NK-92 treated with Interleukin-12 subunit alpha and Interleukin-12 subunit beta, amount 100 ng/mL, for 24 hours (cell line): Measurements from ENCODE around the gene COL23A1.
"Not testable (repeated sequence)": the region's sequence is repeated elsewhere in the genome, so short reads cannot be mapped to it uniquely, and the experiment has no call there.

Experiments used
- DNase-seq: peaks from one replicate; lab custom pipeline; 2025; lab: John Stamatoyannopoulos, UW

Gene COL23A1

DNA sequence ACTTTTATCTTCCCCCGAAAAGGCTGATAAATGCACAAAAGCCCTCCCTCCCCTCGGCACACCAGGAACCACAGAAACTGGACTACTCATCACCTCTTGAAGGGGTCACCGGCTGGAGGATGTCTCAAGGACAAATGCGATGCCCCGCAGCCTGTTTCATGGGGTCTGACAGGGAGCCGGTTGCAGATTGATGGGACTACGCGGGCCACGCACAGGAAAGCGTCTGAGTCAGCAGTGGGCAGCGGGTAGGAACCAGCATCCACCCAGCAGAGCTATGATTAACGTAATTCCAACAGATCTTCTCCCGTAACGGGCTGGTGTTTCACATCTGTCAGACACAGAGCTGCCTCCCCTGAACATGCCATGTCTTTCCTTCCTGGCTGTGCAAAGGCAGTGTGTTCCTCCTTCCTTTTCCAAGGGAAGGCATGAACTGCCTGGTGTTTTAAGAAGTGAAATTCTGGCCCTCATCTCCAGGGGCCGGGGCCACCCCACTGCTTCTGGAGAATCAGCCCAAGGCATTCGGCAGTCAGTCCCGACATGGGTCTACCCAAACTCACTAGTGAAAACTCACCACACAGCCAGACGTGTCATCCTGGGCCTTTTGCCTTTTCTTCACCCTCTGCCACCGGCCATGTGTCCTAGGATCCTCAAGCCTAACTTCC, 213.1 kb downstream of the COL23A1 start:
- no peak for DNase-seq

DNA sequence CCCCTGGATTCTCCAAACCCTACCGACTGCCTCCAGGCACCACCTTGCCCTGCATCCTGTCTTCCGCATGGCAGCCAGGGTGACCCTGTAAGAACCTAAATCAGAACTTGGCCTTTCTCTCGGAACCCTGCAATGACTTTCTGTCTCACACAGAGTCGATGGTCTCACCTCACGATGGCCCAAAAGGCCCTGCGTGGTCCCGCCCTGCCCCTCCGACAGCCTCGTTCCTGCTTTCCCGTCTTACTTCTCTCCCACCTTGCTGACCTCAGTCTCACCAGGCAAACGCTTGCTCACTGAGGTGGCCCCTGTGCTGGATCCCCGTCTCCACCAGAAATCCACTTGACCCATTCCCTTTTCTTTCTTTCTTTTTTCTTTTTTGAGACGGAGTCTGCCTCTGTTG, 214.8 kb downstream of the COL23A1 start:
- no peak for DNase-seq

DNA sequence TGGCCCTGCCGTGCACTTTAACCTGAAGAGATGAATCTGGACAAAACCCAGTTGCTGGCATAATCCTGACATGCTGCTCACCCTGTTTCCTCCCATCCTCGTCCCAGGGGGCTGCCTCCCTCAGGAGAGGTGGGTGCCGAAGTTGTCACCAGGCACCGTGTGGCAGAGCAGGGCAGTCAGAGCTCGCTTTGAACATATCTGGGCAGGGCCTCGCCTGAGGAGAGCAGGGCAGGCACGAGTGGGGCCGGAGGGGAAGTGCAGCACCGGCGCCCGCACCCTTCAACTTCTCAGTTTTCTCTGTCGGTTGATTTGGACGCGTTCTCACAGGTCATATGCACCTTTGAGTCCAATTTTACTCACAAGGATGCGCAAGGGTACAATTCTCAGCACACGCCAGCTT, 216.5 kb downstream of the COL23A1 start:
- no peak for DNase-seq

DNA sequence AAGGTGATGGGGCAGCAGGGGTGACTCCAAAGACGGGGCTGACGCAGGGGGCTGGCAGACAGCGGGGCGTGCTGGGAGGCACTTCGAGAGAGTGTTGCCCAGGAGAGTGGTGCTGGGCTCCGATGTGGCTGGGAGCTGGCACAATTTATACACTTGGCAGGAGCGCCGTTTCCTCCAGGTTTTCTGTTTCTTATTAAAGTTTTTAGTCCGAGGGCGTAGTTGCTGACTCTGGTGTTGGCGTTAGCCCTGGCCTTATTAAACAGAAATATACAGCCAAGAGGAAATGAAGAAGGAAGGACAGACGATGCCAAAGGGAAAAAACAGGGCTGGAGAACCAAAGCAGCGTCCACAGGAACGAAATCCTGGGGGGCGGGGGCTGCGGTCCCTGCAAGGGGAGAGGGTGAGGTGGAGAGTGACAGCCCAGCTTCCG, 218.0 kb downstream of the COL23A1 start:
- DNase-seq: no peak

DNA sequence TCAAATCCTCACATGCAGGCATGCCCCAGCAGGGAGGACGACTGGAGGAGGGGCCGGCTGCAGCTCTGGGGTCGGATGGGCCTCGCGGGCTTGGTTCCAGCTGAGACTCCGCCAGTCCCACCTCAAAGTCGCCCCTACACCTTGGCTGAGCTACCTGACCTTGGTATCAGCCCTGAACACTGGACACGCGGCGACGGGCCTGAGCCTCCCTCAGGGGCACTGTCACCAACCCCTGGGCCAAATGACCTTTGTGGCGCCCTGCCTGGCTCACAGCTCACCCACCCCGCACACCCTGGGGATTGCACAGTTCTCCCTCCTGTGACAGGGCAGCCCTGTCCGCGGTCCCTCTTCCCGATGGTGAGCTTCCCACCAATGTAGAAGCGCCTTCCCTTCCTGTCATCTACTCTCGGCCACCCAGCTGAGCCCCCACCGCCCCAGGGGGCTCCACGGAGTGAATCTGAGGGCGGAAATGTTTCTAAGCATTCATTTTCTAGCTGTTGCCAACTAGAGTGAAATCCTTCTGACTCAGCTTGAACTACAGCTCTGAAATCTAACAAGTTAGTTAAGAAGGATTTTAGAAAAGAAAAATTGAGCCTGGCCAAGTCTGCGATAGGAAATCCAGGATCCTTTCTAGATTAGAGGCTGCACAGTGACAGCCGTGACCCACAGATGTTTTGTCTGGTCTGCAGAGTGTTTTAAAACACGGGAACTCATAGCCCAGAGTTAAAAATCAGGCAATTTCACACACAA, 218.7 kb downstream of the COL23A1 start:
- no peak for DNase-seq

DNA sequence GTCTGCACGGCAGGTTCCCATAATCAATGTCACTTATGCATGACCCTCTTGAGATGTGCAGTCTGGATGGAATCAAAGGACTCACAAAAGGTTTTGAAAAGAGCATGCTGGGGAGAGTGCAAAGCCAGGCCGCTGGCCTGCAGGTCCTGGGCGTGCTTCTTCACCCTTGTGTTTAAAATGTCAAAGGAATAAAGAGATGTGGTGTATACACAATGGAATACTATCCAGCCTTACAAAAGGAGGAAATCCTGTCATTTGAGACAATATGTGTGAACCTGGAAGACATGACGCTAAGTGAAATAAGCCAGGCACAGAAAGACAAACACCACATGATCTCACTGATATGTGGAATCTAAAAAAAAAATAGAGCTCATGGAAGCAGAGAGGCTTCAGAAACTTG, 220.1 kb downstream of the COL23A1 start:
- no peak for DNase-seq

DNA sequence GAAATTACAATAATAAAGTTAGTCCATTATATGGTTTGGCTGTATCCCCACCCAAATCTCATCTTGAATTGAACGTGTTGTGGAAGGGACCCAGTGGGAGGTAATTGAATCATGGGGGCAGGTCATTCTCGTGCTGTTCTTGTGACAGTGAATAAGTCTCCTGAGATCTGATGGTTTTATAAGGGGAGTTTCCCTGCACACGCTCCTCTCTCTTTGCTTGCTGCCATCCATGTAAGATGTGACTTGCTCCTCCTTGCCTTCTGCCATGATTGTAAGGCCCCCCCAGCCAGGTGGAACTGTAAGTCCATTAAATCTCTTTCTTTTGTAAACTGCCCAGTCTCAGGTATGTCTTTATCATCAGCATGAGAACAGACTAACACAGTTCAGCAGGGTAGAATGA, 220.7 kb downstream of the COL23A1 start:
- not testable (repeated sequence) for DNase-seq

DNA sequence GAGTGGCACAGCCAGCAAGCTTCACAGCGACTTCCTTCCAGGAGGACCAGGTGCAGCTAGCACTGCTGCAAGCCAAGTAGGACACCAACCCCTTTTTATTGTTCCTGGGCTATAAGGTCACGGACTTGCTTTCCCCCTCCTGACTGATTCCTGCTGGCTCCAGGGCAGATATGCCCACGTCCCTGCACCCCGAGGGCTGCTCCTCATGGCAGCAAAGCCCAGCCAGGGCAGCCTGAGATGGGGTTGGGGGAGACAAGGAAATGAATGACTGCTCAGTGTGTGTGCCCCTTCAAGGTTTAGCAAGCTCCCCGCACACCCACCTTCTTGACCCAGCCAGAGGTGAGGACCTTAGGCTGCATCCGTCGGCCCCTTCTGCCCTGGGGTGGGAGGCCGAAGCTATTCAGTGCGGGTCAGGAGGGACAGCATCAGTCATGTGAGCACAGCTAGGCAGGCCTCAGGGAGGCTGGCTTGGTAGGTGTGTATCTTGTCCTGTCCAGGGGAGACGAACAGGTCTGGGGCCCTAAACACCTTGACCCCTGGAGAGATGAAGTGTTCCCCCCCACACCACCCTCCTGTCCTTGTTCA, 221.4 kb downstream of the COL23A1 start:
- DNase-seq: no peak

DNA sequence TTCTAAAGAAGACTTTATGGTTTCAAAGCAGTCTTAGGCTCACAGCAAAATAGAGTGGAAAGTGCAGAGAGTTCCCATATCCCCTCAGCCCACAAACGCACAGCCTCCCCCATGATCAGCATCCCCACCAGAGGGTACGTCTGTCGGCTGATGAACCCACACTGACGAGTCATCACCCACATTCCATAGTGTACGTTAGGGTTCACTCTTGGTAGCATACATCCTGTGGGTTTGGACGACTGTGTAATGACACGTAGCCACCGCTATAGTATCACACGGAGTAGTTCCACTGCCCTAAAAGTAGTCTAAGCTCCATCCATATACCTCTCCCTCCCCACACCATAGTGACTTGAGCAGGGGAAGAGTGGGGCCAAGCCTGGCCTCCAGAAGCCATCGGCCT, 221.9 kb downstream of the COL23A1 start:
- DNase-seq: no peak

DNA sequence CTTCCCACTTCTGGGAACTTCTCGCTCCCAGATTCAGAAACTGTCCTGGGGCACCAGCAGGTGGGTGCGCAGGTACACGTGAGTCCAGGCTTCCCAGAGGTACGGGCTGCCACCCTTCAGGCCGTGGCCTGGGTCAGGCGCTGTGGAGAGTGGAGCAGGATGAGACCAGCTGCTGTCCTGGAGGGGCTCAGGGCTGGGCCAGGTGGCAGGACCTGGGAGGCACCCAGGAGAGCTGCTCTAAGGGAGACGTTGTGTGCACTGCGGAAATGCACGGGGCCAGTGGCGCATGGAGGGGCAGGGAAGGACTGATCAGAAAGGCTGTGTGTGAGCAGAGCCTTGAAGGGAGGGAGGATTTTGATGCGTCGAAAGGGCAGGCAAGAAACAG, 222.5 kb downstream of the COL23A1 start:
- DNase-seq: no peak

DNA sequence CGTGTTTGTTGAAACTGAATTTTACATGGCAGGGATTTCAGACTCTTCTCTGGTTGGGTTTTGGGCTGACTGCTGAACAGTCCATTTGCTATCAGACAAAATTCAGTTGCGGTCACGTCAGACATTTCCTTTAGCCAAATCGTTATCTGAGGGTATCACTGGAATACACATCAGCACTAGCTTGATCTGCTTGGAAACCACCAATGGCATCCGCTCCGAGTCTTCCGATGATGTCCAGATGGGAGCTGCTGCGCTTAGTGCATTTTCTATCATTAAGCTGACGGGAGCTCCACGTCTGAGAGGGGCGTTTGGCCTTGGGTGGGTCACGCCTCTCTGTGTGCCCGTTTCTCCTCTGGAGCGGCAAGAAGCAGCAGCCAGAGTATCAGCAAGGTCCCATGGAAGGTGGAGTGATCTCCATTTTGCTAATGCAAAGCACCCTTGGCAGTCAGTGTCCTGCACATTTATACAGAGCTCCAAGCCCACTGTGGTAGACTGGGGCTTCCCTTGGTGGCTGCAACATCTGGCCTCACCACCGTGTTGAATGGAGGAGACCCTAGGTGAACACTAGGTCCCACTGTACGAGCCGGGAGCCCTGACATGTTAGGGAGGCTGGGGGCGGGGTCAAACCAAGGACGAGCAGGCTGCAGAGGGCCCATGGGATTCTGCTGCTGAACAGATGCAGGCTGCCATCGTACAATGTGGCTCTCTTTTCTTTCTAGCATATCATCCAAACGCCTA, 223.0 kb downstream of the COL23A1 start:
- no peak for DNase-seq

DNA sequence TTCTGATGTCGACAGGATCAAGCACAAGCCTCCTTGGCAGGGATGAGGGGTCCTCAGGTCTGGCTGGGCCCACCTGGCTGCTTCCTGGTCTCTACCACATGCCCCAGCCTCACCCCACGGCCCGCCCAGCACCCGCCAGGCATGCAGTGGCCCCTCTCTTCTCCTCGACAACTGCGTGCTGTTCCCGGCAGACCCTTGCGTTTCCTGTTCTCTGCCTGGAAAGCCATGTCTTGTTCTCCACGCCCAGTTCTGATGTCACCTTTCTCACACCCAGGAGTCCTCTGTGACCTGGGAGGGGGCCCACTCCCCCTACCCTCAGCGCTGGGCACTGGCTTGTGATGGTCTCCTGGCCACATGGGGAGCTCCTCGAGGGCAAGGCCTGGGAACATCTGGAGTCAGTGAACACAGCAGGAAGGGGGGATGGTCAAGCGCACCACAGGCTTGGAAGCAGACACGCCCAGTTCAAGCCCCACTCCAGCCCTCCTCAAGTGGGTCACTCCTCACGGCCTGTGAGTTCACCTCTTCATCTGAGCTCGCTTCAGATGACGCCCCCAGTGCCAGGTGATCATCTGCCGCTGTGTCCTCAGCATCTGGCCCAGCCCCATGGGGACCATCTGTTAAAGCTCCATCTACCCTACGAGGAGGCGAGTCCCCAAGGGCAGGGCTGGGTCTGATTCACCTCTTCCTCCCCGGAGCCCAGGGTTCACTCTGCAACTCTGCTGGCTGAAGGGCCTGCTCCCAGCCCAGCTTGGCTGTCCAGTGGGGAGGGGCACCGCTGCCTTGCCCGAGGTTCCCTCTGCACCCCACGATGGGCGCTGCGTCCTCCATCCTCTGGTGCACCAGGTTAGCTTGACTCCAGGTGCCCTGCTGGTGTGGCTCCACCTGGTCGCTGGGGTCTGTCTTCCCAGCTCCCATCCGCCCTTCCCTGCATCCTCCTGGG, 224.4 kb downstream of the COL23A1 start:
- DNase-seq: no peak

DNA sequence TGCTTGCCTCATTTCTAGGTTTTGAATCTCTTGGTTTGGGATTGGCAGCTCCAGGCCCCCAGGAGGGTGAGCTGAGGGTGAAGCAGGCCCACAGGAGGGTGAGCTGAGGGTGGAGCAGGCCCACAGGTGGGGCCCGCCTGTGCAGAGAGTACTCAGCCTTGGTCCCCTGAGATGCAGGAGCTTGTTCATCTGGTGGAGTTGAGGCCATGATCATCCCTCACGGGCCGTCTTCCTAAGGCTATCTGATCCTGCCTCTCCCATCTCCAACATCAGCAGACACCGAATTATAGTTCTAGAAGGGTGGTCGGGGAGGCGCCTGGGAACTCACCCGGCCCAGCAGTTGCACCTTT, 225.9 kb downstream of the COL23A1 start:
- no peak for DNase-seq

DNA sequence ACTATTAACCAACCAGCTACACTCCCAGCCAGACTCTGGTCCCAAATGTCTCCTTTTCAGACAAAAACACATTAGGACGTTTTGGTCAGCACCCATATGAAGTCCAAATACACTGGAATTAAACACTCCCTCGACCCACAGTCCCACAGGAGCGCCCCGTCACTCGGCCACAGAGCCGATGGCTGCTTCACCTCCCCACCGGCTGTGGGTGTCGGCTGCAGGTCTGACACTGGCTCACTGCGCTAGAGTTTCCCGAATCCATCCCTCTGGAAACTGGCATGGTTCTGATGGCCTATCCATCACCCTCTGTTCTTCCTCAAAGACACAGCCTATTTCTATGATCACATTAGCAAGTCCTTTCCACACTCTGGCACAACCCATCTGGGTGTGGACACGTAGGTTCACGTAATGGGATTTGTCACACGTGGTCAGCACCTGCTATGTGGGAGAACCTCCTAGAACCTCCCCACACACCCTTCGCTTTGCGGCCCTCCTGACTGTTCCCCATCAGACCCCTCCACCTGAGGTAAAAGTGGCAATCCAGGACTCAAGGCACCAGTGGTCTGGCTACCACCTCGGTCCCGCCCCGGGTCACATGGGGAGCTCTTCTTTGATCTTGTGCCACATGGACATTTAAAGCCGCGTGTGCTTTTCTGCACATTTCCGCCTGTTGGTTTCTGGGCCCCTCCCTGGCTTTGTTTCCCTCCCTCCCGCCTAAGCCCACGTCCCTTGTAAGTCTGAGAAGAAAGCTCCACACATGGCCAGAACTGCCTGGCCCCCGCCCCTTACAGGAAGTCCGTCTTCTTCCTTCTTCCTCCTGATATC, 226.5 kb downstream of the COL23A1 start:
- no peak for DNase-seq

DNA sequence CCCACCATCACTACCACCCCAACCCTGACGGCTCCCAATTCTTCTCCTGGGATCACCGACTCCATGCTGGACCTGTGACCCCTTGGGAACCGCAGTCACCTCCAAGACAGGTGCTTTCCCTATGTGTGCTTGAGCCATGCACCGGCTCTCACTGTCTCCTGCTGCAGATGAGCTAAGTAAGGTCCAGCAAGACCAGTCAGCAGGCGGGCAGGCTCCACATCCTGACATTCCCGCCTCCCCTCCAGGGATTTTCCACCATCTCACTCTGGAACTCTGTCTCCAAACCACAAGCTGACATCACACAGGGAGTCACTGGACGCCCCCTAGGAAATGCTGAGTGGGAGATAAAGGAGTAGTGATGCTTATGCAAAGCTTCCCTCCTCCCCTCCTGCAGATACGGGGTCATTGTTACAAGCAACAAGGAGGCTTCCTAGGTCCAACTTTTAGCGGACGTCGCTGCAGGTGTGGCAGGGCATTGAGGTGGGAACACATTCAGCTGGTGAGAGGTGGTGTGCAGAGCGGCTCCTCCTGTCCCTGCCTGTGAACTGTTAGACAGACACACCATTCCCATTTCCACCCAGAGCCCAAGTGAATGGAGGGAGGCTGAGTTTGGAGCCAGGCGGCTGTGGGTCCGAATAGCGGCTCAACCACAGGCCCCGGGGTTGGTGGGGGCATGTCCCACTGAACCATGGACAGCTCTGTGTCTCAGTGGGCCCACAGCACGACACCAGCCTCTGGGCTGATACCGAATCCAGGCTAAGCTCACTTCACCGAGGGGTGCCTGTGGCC, 228.3 kb downstream of the COL23A1 start:
- no peak for DNase-seq

DNA sequence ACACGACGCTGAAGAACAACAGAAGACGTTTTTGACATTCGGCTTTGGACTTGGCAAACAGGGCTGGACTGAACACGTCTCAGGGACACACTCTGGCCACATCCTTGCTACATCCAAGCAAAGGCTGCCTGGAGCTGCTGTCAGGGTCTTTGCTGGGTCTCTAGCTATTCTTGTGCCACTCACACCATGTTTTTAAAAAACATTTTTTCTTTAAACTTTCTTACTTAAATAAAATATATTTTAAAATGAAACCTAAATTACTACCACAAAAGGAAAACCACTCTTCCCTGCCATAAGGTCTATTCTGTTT, 229.3 kb downstream of the COL23A1 start:
- no peak for DNase-seq

DNA sequence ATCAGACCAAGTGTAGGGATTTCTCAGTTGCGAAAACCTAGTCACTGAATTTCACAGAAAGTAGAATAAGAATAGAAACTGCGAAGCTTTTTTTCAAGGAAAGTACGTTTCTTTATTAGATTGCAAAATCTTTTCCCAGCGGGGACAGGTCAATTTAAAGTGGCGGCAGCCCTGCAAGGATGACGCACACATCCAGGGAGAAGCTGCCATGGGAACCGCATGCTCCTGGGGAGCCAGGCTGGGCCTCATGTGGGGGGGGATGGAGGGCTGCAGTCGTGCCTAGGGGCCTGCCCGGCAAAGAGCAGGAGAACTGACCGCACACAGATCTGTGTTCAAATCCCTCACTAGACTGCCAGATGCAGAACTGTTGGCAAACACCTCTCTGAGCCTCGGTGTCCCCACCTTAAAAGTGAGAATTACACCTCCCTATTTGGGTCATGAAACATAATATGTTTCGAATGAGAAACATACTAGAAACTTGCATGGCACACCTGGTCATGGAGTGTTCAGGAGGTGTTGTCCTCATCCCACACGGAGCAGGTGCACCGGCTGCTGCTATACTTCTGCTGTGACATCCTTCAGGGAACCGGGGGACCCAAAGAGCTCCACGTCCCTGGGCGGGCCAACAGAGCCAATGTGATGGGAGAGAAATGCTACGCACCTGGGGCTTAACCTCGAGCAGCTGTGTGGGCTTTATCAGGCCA, 229.8 kb downstream of the COL23A1 start:
- no peak for DNase-seq

DNA sequence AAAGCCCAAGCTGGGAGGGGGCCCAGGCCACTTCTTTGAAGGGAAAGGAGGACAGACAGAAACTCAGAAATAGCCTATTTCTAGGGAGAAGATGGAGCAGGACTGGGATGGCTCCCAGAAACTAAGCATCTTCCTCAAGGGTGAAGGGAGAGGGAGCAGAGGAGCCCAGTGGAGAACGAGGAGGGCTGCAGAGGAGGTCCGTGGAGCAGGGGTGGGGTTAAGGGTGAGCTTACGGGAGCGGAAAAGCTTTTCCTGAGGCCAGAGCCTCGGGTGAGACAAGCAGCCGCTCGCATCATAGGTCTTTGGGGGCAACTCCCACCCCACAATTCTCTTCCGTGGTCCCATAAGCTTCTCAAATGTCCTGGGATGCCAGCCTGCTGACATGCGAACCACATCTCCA, 230.5 kb downstream of the COL23A1 start:
- no peak for DNase-seq

DNA sequence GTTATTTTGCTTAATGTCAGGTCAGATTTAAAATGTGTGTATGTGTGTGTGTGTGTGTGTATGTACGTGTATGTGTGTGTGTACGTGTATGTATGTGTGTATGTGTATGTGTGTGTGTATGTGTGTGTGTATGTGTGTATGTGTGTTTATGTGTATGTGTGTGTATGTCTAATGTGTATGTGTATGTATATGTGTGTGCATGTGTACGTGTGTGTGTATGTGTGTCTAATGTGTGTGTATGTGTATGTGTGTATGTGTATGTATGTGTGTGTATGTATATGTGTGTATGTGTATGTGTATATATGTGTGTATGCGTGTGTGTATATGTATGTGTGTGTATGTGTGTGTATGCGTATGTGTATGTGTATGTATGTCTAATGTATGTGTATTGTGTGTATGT, 232.5 kb downstream of the COL23A1 start:
- DNase-seq: no peak

DNA sequence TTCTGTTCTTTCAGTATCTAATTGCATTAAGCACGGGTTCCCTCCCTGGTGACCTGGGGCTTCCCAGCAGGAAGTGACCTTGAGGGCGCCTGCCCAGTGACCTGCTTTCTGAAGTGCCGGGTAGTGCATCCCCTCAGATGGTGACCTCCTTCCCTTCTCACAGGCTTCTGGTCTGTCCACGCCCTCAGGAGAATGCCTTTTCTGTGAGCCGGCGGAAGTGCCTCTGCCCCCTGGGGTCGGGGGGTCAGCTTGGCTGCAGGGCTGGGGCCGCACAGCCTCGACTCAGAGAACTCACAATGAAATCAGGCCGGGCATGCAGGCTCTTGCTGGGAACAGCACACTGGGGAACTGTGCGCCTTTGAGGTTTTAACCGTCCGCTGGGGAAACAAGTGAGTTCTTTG, 233.1 kb downstream of the COL23A1 start:
- DNase-seq: no peak
